ENCODE measurements around the gene IGFBP2. TPM values are rescaled to one million over a fixed set of nuclear protein-coding genes. Genes with fewer than 3 reads are reported as not detected.

Gene IGFBP2
- total RNA-seq, 1 donor from 2014 or later: 10.1 TPM

- intact Hi-C loops (cut with micrococcal nuclease): no loop called here
Observed at GRCh38 chr2:216615298-216616082, 17.7 kb upstream of the IGFBP2 start.

- intact Hi-C loops (cut with micrococcal nuclease): no loop called here
Observed at GRCh38 chr2:216616083-216616678, 17.0 kb upstream of the IGFBP2 start.

GRCh38 chr2:216617159-216617815, 15.9 kb upstream of the IGFBP2 start:
- intact Hi-C loops (cut with micrococcal nuclease): no loop called here

DNA sequence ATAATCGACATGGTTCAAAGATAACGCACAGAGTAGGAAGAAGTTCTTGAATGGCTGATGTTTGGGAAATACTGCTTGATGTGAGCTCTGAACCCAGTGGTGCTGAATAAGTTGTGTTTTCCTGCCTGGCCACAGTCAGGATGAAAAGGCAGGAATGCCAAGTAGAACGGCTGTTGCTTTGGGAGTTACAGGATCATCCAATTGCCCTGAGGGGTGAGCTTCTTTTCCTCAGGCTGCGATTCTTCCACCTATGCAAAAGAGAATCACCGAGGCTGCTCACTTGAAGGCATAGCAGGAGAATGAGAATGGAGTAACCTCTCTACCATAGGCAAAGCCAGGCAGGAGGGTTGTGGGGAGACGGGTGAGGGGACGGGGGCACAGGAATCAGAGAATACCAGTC, 14.4 kb upstream of the IGFBP2 start:
- intact Hi-C loops (cut with micrococcal nuclease): no loop called here

- intact Hi-C loops (cut with micrococcal nuclease): no loop called here
Observed at GRCh38 chr2:216619411-216620393, 13.5 kb upstream of the IGFBP2 start.

DNA sequence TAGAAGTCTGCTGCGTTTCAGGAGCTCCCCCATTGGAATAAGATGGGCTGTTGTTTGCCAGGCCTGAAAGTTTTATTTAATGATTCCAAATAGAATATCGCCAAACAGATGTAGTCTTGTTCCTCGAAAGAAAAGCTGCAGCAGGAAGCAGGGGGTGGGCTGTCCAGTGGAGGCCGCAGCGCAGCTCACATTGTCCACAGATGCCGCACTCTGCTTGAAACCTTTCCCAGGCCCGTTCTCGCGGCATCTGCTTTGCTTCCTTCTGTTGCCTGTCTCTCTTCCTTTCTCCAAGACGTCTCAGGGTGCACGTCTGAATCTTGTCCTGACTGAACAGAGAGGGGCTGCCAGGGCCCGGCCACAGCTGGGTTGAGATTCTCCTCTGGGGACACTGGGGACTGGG, 12.4 kb upstream of the IGFBP2 start:
- intact Hi-C loops (cut with micrococcal nuclease): no loop called here

- intact Hi-C loops (cut with micrococcal nuclease): no loop called here
Observed at GRCh38 chr2:216621292-216621691, 11.9 kb upstream of the IGFBP2 start.

GRCh38 chr2:216622526-216622925, 10.7 kb upstream of the IGFBP2 start:
- intact Hi-C loops (cut with micrococcal nuclease): no loop called here

DNA sequence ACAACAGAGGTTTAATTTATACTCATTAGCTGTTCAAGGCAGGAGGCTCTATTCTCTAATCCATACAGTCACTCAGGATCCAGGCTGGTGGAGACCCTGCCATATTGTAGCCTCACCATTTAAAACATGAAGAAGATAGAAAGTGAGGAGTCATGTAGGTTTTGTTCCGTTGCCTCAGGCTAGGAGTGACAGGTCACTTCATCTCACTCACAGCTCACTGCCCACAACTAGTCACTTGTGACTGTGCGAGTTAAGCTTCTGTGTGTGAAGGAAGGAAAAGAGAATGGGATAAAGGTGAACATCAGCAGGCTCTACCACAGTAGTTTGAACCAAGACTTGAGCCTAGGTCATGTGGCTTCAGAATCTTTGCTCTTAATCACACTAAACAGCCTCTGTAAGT, 9.0 kb upstream of the IGFBP2 start:
- intact Hi-C loops (cut with micrococcal nuclease): no loop called here

DNA sequence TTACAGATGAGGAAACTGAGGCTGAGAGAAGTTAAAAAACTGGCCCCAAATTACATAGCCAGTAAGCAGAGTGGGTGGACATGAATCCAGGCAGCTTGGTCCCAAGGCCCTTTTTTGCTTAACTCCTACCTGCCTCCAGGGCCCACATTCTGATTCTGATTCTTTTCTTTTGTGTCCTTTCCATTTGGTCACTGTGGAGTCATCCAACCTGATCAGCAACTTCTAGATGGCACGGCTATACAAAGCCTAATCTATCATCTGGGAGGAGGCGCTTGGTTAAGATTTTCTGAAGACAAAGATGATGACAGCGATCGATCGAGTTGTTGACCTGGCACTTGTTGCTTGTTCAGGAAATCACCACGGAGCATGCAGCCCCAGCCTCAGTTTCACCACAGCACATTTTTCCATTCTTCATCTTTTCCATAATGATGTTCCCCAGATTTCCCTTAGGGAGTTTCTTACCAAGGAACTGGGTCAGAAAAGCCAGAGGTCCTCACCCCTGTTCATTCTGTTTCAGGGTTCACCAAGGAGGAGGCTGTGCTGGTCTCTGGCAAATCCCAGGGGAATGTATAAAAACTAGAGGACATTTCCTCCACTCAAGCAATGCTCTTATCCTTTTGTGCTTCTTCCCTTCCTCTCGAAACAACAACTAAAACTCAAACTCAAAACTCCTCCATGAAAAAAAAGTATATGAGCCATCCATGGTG, 6.9 kb upstream of the IGFBP2 start:
- intact Hi-C loops (cut with micrococcal nuclease): no loop called here

DNA sequence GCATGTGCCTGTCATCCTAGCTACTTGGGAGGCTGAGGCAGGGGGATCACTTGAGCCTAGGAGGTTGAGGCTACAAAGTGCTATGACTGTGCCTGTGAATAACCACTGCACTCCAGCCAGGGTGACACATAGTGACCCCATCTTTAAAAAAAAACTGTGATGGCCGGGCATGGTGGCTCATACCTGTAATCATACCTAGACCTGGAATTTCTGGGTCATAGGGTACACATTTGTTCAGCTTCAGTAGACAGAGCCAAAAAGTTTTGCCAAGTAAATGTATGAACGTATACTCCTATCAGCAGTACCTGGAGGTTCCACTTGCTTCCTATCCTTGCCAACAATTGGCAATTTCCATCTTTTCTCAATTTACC, 6.4 kb upstream of the IGFBP2 start:
- intact Hi-C loops (cut with micrococcal nuclease): no loop called here

DNA sequence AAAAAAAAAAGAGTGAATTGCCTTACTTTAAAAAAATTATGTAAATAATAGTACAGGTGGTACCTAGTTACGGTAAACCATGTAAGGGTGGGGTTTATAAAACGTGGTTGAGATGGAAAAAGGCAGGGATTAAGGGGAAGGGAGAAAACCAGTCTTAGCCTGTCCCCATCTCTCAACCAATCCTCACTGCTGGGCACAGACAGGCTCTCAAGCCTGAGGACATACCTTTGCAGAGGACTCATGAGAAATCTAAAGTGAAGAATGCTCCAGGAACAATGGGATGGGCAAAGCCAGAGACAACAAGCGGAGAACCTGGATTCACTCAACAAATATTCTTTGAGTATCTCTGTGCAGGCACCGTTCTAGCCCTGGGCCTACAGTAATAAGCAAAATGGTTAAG, 3.4 kb upstream of the IGFBP2 start:
- intact Hi-C loops (cut with micrococcal nuclease): no loop called here

DNA sequence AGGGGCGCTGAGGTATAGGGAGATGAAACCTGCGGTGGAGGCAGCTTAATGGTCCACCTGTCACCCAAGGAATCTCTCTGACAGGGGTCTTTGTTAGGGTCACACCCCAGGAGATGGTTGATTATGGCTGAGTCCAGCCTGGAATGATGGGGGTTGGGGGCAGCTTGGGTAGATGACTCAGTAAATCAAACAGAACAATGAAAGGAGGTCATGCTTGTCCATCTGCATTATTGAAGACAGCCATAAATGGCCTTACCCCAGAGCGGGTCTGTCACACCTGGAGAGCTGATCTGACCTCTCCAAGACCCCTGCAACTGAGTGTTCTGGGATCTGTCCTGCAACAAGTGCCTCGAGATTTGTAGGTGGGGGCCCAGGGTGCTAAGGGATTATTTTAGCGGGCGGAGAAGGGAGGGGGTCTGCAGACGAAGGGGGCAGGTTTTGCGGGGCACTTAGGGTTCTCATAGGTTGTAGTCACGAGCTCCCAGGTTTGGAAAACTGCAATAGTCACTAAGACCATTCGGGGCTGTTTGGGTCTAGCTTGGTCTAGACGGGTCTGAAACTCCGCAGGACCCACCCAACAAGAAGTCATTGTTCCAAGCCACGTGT, 771 bp upstream of the IGFBP2 start:
- intact Hi-C loops (cut with micrococcal nuclease): no loop called here

GRCh38 chr2:216633616-216634369, 573 bp downstream of the IGFBP2 start:
- intact Hi-C loops (cut with micrococcal nuclease): loop anchor here (2.0 kb wide), 1 partner anchor 27 kb away; no protein-coding TSS in a partner anchor

DNA sequence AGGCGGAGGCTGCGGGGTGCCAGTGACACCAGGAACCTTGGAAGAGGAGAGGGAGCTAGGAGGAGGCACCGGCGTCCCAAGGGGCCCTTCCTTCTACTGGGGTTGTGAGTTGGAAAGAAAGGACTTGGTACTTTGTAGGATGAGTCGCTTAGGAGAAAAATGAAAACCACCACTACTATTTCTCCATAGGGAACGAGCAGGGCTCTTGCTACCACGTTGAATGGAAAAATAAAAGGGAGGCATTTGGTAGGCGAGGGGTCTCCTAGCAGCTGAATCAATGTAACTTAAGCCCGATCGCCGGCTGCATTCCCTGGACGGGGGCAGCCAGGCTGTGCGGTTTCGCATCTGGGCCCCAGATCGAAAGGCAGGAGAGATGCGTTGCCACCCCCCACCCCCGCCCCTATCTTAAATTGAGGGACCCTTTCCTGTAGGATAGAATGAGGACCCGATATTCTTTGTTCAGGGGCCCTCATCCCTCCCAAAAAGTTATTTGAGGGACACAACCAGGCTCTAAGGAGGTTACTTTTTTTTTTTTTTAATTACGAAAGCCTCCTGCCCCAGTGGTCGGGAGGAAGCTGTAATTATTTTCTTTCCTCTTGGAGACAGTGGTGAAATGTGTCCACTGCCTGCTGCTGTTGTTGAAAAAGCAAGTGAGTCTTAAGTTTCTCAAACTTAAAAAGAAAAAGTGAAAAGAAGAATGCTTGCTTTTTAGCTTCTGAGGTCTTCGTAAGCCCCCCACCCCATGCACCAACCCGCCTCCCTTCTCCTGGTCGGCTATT, 1.3 kb downstream of the IGFBP2 start:
- intact Hi-C loops (cut with micrococcal nuclease): loop anchor here (2.0 kb wide), 1 partner anchor 28 kb away; no protein-coding TSS in a partner anchor

- intact Hi-C loops (cut with micrococcal nuclease): loop anchor here (2.0 kb wide), 1 partner anchor 28 kb away; no protein-coding TSS in a partner anchor
Observed at GRCh38 chr2:216635171-216635570, 2.0 kb downstream of the IGFBP2 start.

DNA sequence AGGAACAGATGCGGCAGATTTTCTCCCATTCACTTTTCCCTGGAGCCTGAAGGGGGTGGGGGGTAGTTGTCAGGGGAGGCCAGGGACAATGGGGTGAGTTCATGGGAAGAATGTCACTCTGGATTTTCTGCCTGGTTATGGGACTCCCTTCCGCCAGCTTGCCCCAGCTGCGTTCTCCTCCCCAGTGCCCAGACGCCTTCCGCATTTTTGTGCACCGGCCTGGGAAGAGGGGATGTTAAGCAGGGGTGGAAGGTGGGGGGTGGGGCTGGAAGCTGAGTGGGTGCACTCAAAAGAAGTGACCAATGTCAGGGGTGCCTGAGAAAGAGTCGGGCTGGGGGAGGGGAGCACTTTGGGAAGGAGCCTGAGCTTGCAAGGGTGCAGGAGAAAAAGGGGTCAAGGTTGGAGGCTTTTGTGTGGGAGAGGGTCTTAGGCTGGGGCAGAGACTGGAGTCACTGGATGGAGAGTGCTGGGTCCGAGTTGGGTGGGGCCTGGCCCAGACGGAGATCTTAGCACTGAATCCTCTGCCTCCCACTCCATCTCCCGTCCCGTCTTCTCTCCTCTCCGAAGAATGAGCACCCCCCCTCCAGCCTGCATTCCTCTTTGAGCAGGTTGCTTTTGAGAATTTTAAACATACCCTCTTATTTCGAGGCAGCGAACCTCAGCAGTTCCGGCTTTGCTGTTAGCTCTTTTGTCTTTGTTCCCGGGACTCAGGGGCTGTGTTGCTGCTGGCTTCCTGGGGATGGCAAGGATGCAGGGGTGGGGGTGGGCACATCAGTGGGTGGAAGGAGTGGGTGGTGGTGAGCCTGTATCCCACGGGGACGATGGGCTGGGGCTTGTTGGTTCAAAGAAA, 2.7 kb downstream of the IGFBP2 start:
- intact Hi-C loops (cut with micrococcal nuclease): loop anchor here (2.0 kb wide), 1 partner anchor 29 kb away; no protein-coding TSS in a partner anchor
